GM19397 (cell line): ENCODE data around the gene EXOSC2.
A peak's percentile ranks its signal among the peaks of the same experiment; 100 is the strongest.

Source experiments
- ATAC-seq: cut with Tn5 transposase; IDR thresholded peaks from one replicate; pipeline ENCODE4 v1.9.1; 2021; ENCODE audit warnings: mild to moderate bottlenecking, moderate library complexity; ENCODE audit not compliant: unreplicated experiment

EXOSC2 gene

DNA sequence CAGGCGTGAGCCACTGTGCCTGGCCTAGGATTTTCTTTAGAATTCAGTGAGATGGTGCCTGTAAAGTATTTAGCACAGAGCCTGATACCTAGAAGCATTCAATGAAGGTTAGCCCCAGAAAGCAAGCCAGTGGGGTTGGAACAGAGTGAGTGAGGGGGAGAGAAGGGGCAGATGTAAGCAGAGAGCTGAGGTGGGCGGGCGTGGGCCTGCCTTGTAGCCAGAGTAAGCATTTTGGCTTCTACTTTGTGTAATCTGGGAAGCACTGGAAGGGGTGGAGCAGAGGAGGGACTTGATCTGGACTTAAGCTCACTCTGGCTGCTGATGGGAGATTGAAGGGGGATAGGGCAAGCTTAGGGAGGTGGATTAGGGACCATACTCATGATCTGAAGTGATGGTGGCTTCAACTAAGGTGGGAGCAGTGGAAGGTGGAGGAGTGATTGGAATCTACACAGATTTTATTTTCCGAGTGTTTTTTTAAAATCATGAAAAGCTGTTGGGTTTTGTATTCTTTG, 2.6 kb downstream of the EXOSC2 start:
- ATAC-seq = no peak

- no peak for ATAC-seq
Measured at GRCh38 chr9:130696996-130697395, 3.4 kb downstream of the EXOSC2 start.

DNA sequence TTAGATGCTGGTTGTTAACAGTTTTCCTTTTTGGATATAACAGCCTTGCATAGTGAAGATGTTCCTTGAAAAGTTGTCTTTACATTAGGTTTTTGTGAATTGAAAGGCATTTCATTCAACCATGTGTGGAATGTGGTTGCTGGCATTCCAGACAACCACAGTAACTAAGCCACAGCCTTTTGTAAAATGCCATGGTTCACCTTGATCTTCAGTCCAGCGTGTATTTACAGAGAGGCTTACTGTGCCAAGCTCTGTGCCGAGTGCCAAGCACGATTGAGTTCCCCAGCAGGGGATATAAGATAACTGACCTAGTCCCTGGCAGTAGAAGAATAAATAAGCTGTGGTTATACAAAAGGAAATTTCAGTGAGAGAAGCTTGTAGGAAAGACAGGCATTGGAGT, 4.9 kb downstream of the EXOSC2 start:
- ATAC-seq = no peak

- ATAC-seq = no peak
Measured at GRCh38 chr9:130699047-130699446, 5.5 kb downstream of the EXOSC2 start.

GRCh38 chr9:130701059-130702022, 7.8 kb downstream of the EXOSC2 start:
- ATAC-seq = no peak

DNA sequence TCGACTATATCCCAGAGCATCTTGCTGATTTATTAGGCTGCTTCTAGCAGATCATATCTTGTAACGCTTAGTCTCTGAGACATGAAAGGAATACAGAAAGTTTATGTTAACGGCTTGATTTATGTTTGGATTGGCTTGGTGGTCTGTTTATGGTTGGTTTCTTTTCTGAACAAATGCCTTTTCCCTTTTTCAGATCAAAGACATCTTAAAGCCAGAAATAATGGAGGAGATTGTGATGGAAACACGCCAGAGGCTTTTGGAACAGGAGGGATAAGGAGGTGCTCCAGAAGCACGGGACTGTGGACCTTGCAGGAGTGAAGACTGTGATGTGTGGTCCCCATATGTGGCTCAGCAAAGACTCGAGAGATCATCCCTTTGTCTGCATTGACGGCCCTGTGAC, 9.9 kb downstream of the EXOSC2 start:
- no peak for ATAC-seq

DNA sequence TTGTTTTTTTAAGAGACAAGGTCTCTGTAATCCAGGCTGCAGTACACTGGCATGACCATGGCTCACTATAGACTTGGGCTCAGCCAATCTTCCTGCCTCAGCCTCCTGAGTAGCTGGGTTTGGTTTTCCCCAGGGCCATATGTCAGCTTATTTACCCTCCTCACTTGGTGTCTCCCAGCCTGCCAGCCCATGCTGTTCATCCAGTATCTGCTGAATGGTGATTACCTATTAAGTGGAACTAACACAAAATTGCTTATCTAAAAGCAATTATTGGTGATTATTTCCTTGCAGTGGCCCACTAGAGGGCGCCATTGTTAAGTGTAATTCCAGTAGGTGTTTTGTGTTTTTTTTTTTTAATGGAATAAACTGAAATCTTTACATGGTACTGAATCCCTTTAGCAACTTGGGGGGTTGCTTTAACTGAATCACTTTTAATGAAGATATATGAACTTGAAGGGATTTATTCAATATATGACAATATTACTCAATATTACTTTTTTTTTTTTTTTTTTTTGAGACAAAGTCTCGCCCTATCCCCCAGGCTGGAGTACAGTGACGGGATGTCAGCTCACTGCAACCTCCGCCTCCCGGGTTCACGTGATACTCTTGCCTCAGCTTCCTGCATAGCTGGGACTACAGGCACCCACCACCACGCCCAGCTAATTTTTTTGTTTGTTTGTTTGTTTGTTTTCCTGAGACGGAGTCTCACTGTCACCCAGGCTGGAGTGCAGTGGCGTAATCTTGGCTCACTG, 13.8 kb downstream of the EXOSC2 start:
- ATAC-seq = no peak

DNA sequence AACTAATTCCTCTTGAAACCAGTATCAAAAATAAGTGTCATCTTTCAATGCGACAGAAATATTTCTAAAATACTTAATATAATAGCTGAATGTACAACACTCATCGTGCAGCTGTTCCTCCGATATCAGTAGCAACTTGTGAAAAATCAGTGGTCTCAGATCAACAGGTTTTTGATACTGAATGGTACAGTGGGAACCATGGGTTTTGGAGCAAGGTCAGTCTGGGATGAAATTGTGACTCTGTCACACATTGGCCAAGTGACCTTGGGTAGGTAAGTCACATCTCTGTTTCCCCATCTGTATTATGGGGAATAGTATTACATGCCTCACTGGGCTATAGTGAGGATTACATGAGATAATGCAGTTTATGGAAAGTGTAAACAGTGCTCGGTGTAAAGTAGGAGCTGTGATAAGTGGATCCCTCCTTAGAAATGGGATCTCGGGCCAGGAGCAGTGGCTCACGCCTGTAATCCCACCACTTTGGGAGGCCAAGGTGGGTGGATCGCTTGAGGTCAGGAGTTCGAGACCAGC, 17.3 kb downstream of the EXOSC2 start:
- ATAC-seq = no peak

DNA sequence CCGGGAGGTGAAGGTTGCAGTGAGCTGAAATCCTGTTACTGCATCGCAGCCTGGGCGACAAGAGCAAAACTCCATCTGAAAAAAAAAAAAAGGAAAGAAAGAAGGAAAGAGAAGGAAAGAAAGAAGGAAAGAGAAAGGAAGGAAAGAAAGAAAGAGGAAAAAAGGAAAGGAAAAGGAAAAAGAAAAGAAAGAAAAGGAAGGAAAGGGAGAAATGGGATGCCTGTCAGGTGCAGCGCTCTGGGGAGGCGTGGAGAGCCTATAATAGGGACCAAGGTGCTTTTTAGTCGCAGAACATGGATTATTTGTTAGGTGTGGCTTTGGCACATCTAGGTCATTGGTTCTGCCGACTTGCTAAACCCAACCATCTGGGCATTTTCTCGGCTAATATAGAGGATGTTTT, 17.9 kb downstream of the EXOSC2 start:
- no peak for ATAC-seq

- peak; percentile 96 for ATAC-seq
Measured at GRCh38 chr9:130712564-130713285, 19.1 kb downstream of the EXOSC2 start.

GRCh38 chr9:130713286-130713960, 19.8 kb downstream of the EXOSC2 start:
- ATAC-seq = peak; percentile 2

GRCh38 chr9:130714586-130715110, 21.1 kb downstream of the EXOSC2 start:
- ATAC-seq = no peak

DNA sequence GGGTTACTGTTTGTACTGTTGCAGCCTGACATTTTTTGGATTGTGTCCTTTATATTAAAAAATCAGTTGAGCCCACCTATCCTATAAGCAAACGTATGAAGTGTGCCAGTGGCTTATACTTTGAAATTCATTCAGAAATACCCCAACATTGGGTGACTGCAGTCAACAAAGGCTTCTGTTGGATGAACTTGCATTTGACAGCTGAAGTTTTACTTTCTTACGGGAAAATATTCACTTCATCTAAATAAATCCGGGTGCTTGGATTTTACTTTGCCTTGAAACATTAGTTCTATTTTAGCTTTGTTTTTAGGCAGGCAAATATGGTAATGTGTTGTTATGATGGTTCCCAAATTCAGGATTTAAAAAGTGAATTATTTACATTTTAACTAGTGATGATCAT, 21.7 kb downstream of the EXOSC2 start:
- no peak for ATAC-seq

GRCh38 chr9:130718562-130718961, 25.0 kb downstream of the EXOSC2 start:
- no peak for ATAC-seq

- ATAC-seq = no peak
Measured at GRCh38 chr9:130720762-130721161, 27.2 kb downstream of the EXOSC2 start.

DNA sequence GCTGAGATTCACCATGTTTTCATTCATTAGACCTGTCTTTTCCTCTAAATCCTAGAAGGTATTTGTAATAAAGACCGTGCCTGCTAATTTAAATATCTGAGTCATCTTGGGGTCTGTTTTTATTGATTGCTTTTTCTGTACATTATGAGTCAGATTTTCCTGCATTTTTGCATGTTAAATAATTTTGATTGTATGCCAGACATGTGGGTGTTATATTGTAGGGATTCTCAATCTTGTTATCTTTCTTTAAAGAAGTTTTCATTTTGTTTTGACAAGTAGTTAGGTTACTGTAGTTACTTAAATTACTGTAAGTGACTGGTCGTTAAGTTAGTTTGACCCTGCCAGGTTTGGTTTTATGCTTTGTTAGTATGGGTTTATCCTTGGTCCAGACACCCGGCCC, 35.1 kb downstream of the EXOSC2 start:
- no peak for ATAC-seq

- no peak for ATAC-seq
Measured at GRCh38 chr9:130729145-130729544, 35.6 kb downstream of the EXOSC2 start.

DNA sequence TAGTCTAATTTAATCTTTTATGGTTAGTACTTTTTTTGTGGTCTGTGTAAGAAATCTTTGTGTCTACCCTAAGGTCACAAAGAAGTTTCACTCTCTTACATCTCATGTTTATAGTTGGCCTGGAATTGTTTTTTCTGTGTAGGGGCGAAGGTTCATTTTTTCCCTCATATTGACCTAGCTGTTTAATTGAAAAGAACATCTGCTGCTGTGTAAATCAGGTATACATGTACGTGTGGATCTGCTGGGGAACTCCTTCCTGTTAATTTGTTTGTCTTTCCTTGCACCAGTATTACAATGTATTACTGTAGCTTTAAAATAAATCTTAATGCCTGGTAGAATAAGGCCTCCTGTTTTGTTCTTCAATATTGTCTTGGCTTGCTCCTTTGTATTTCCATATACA, 37.8 kb downstream of the EXOSC2 start:
- ATAC-seq = no peak

DNA sequence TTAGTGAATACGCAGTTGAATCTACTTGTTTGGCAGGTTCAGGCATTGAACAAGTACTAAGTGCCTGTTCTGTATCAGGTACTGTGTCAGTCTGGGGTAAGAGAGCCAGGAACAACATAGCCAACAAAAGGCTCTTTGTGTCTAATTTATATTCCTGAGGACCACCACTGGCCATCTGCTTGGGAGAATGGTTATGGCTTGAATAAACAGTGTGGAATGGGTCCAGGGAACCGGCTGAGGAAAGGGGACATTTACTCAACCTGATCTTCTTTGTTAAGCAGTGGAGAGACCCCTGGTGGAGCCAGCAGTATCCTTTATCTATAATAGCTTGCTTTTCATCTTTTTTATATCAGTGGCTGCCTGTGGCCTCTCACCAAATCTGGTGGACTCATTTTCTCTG, 38.6 kb downstream of the EXOSC2 start:
- ATAC-seq = no peak

GRCh38 chr9:130732793-130733221, 39.2 kb downstream of the EXOSC2 start:
- no peak for ATAC-seq
